OCI-LY1 (cell line): ENCODE data around the gene PLCG1.

Experiments
- H2AFZ ChIP-seq: fragments of 200-600 bp; sonication (generic), shearing (Covaris generic); 2 replicates; pipeline ENCODE4 v1.6.0; 2014; ENCODE audit warnings: antibody characterized with exemption, mild to moderate bottlenecking, low read length
- H3F3A ChIP-seq: fragments of 200-600 bp; sonication (generic), shearing (Covaris generic); 2 replicates; pipeline ENCODE4 v1.6.0; 2014; ENCODE audit warnings: mild to moderate bottlenecking, antibody characterized with exemption, low read length, moderate library complexity; ENCODE audit not compliant: insufficient read depth
- H3K27ac ChIP-seq: fragments of 200-600 bp; sonication (generic); 2 replicates; pipeline ENCODE4 v1.5.1; 2014; ENCODE audit warnings: low read length, mixed run types, mild to moderate bottlenecking, low read depth; ENCODE audit not compliant: poor library complexity, severe bottlenecking
- H3K27me3 ChIP-seq: fragments of 200-600 bp; sonication (generic); 2 replicates; pipeline ENCODE4 v1.6.0; 2014; ENCODE audit warnings: antibody characterized with exemption, mild to moderate bottlenecking, low read length, moderate library complexity; ENCODE audit not compliant: insufficient read depth
- H3K36me3 ChIP-seq: fragments of 200-600 bp; sonication (generic); 2 replicates; pipeline ENCODE4 v1.6.1; 2014; ENCODE audit warnings: mild to moderate bottlenecking, antibody characterized with exemption, low read length, moderate library complexity, mixed read lengths; ENCODE audit not compliant: insufficient read depth
- H3K4me1 ChIP-seq: fragments of 200-600 bp; sonication (generic); 2 replicates; pipeline ENCODE4 v1.5.1; 2014; ENCODE audit warnings: mild to moderate bottlenecking, low read length, moderate library complexity; ENCODE audit not compliant: insufficient read depth, severe bottlenecking
- H3K4me2 ChIP-seq: fragments of 200-600 bp; sonication (generic), shearing (Covaris generic); 2 replicates; pipeline ENCODE4 v1.6.1; 2014; ENCODE audit warnings: low read length
- H3K4me3 ChIP-seq: fragments of 200-600 bp; sonication (generic); 2 replicates; pipeline ENCODE4 v1.5.1; 2014; ENCODE audit warnings: low read length, low read depth, mild to moderate bottlenecking, mixed read lengths; ENCODE audit not compliant: poor library complexity, severe bottlenecking
- H3K79me2 ChIP-seq: fragments of 200-600 bp; shearing (Covaris generic); 2 replicates; pipeline ENCODE4 v1.6.1; 2016; ENCODE audit warnings: mixed run types, low read length, mixed read lengths; ENCODE audit not compliant: insufficient read depth
- H3K9ac ChIP-seq: fragments of 200-600 bp; sonication (generic), shearing (Covaris generic); 2 replicates; pipeline ENCODE4 v1.6.1; 2014; ENCODE audit warnings: mild to moderate bottlenecking, low read length, mixed read lengths
- H3K9me2 ChIP-seq: fragments of 200-600 bp; sonication (generic), shearing (Covaris generic); 2 replicates; pipeline ENCODE4 v1.6.1; 2014; ENCODE audit warnings: low read depth, mild to moderate bottlenecking, low read length, mixed read lengths
- H3K9me3 ChIP-seq: fragments of 200-600 bp; shearing (Covaris generic); 2 replicates; pipeline ENCODE4 v1.6.1; 2014; ENCODE audit warnings: low read length, mixed read lengths
- H4K20me1 ChIP-seq: fragments of 200-600 bp; sonication (generic), shearing (Covaris generic); 2 replicates; pipeline ENCODE4 v1.6.0; 2016; ENCODE audit warnings: mild to moderate bottlenecking, low read length; ENCODE audit not compliant: insufficient read depth
- EZH2 ChIP-seq: fragments of 200-600 bp; sonication (generic), shearing (Covaris generic); IDR thresholded peaks from 2 replicates; pipeline ENCODE4 v1.8.0; 2017; ENCODE audit warnings: borderline replicate concordance, mixed run types, mild to moderate bottlenecking, antibody characterized with exemption, low read length, moderate library complexity, mixed read lengths
- TF ChIP-seq, protein P1 (sequence below): fragments of 200-600 bp; sonication (generic), shearing (Covaris generic); IDR thresholded peaks from 2 replicates; pipeline ENCODE4 v1.5.1; 2017; ENCODE audit warnings: mild to moderate bottlenecking, antibody characterized with exemption, low read length, moderate library complexity, mixed read lengths

Gene PLCG1

DNA sequence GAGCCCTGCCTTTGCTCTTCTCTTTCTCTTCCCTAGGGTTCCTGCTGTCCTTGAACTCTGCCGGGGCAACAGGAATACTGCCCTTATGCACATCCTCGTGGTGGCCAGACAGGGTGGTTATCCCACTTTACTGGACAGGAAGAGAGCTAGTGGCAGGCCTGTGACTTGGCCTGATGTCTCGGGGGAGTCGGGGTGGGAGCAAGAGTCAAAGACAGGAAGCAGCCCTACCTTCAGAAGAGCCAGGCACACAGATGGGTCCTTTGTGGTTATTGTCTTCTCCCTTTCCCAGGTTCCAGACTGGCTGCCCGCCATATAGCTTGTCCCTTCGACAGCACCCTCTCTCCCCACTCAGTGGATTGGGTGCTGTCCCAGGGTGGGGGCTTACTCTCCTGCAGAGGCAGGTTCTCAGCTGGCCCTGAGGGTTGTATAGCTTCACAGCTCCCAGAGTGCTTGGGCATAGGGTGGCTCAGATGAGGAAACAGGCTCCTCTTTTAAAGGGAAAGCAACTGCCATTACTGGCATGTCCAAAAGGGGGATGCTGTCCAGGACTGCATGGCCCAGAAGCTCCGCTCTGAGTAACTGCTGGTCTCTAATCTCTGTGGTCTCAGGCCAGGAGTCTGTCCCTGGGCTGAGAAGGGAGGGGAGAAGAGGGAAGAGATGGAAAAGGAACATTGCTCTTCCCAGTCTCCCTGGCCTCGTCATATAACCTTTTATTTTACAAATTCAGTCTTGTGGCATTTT lies 17.3 kb downstream of the PLCG1 start:
- Histone ChIP-seq H2AFZ (no peak overlapping the region), H3K4me1 (peaks cover 37% of the 10 kb centered on the region), H3K4me3 (no peak overlapping the region), H3K27me3 (no peaks in the 10 kb centered on the region), H3K9me2 (no peaks in the 10 kb centered on the region), H4K20me1 (0 out of 2 replicates have a peak, but pooled peaks cover 3% of the 10 kb centered on the region), H3F3A (no peaks in the 10 kb centered on the region), H3K9ac (no peak overlapping the region), H3K36me3 (peaks cover 4% of the 10 kb centered on the region; the same call in 1 of the 2 replicates), H3K9me3 (no peaks in the 10 kb centered on the region), H3K27ac (no peak overlapping the region), H3K79me2 (peaks cover 10% of the 10 kb centered on the region; the same call in 1 of the 2 replicates), H3K4me2 (no peak overlapping the region)
- TF ChIP-seq, protein P1, sequence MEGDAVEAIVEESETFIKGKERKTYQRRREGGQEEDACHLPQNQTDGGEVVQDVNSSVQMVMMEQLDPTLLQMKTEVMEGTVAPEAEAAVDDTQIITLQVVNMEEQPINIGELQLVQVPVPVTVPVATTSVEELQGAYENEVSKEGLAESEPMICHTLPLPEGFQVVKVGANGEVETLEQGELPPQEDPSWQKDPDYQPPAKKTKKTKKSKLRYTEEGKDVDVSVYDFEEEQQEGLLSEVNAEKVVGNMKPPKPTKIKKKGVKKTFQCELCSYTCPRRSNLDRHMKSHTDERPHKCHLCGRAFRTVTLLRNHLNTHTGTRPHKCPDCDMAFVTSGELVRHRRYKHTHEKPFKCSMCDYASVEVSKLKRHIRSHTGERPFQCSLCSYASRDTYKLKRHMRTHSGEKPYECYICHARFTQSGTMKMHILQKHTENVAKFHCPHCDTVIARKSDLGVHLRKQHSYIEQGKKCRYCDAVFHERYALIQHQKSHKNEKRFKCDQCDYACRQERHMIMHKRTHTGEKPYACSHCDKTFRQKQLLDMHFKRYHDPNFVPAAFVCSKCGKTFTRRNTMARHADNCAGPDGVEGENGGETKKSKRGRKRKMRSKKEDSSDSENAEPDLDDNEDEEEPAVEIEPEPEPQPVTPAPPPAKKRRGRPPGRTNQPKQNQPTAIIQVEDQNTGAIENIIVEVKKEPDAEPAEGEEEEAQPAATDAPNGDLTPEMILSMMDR, result no peak
- TF ChIP-seq EZH2, result no peak

DNA sequence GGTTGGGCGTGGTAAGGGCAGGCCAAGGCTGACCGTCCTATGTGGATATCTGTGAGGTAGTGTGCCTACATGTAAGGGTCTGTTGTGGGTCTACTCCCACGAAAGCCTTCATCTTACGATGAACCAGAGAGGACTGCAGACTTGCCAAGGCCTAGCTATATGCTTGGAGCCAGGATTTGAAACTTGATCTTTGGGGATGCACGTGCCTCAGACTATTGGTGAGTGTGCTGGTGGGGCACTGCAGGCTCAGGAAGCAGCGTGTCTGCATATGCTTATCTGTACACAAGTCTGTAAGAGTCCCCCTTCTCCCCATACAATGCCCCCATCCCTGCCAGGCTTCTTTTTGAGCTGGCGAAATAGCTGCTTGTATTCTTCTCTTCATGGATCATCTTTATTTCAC lies 17.9 kb downstream of the PLCG1 start:
- H3K4me1 ChIP-seq, result peaks cover 37% of the 10 kb centered on the region
- no peak overlapping the region for H3K4me2 ChIP-seq
- no peak overlapping the region for H3K4me3 ChIP-seq
- no peak for TF ChIP-seq EZH2
- TF ChIP-seq, protein P1, result no peak
- 0 out of 2 replicates have a peak, but pooled peaks cover 3% of the 10 kb centered on the region for H4K20me1 ChIP-seq
- no peaks in the 10 kb centered on the region for H3K9me2 ChIP-seq
- no peaks in the 10 kb centered on the region for H3K27me3 ChIP-seq
- H3K27ac ChIP-seq, result no peak overlapping the region
- H3K9me3 ChIP-seq, result no peaks in the 10 kb centered on the region
- H3K36me3 ChIP-seq, result peaks cover 11% of the 10 kb centered on the region; the same call in 1 of the 2 replicates
- H3K79me2 ChIP-seq, result peaks cover 10% of the 10 kb centered on the region; the same call in 1 of the 2 replicates
- no peak overlapping the region for H3K9ac ChIP-seq
- H3F3A ChIP-seq, result no peaks in the 10 kb centered on the region
- no peak overlapping the region for H2AFZ ChIP-seq

DNA sequence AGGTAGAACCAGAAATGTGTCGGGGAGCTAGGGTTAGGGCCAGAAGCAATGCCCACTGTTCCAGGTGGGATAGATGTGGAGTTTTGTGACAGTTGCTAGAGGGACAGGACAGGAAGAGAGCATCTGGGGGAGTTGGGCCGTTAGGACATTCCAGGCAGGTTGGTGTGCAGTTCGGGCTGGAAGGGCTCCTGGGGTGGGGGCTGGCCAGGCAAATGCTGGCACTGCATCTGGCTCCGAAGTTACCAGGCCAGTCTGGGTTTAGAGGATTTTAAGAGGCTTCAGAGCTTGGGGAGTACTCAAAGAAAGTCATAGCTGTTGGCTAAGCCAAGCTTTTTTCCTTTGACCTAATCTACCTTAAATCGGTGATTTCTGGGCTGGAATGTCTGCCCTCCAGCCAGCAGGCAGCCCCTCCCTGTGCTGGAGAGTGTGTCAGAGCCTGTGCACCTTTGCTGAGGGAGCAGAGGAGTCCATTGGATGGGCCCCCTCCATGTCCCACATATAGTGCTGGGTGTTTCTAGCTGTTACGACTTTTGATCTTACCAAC lies 20.8 kb downstream of the PLCG1 start:
- TF ChIP-seq, protein P1, result no peak
- no peak for TF ChIP-seq EZH2
- H3K4me1 ChIP-seq, result peaks cover 33% of the 10 kb centered on the region
- H2AFZ ChIP-seq, result no peak overlapping the region
- H3K27me3 ChIP-seq, result no peaks in the 10 kb centered on the region
- H3K4me3 ChIP-seq, result no peak overlapping the region
- no peak overlapping the region; the same call in 1 of the 2 replicates for H3K4me2 ChIP-seq
- no peaks in the 10 kb centered on the region for H3F3A ChIP-seq
- peaks cover 32% of the 10 kb centered on the region for H3K36me3 ChIP-seq
- no peak overlapping the region for H3K27ac ChIP-seq
- H4K20me1 ChIP-seq, result 0 out of 2 replicates have a peak, but pooled peaks cover 3% of the 10 kb centered on the region
- H3K9me2 ChIP-seq, result no peaks in the 10 kb centered on the region
- no peak overlapping the region; the same call in 1 of the 2 replicates for H3K9ac ChIP-seq
- peaks cover 10% of the 10 kb centered on the region; the same call in 1 of the 2 replicates for H3K79me2 ChIP-seq
- no peaks in the 10 kb centered on the region for H3K9me3 ChIP-seq
